SIG-M5 treated with dmso at 0.1 percent for 504 hours (cell line): Measurements from ENCODE around the gene UBE3A.

ENCODE experiments used
- DNase-seq: peaks from one replicate; lab custom pipeline; 2025; ENCODE audit not compliant: unreplicated experiment; lab: John Stamatoyannopoulos, UW

The UBE3A gene

GRCh38 chr15:25335279-25335678 lies 103.5 kb downstream of the UBE3A start:
- DNase-seq = no peak

- no peak for DNase-seq
Observed at GRCh38 chr15:25333049-25333448, 105.8 kb downstream of the UBE3A start.

GRCh38 chr15:25332306-25332705 lies 106.5 kb downstream of the UBE3A start:
- no peak for DNase-seq

GRCh38 chr15:25331860-25332259 lies 107.0 kb downstream of the UBE3A start:
- DNase-seq = no peak

- no peak for DNase-seq
Observed at GRCh38 chr15:25331404-25331803, 107.4 kb downstream of the UBE3A start.

- DNase-seq = no peak
Observed at GRCh38 chr15:25329696-25330095, 109.1 kb downstream of the UBE3A start.

GRCh38 chr15:25327686-25328085 lies 111.1 kb downstream of the UBE3A start:
- no peak for DNase-seq

GRCh38 chr15:25325187-25325586 lies 113.6 kb downstream of the UBE3A start:
- no peak for DNase-seq

GRCh38 chr15:25323420-25323819 lies 115.4 kb downstream of the UBE3A start:
- no peak for DNase-seq

GRCh38 chr15:25287823-25288222 lies 151.0 kb downstream of the UBE3A start:
- no peak for DNase-seq
